Caco-2 (cell line): ENCODE measurements around the gene KIRREL3. TPM values are rescaled to one million over a fixed set of nuclear protein-coding genes. Genes with fewer than 3 reads are reported as not detected.

Source experiments
- BruUV-seq: library from RNA; stranded (reverse); fragments of 400-500 nt; replicated peaks from 2 replicates; lab custom pipeline; 2021; lab: Mats Ljungman, UMichigan
- CTCF ChIA-PET: fragments of 300-600 bp; sonication (Branson Sonifier 250); formaldehyde crosslinking; loops from one replicate; lab custom pipeline; 2022; ENCODE audit warnings: antibody characterized with exemption; lab: Charles Lee
- POLR2A ChIA-PET: fragments of 300-600 bp; sonication (Branson Sonifier 250); formaldehyde crosslinking; loops from one replicate; lab custom pipeline; 2022; ENCODE audit warnings: antibody characterized with exemption; lab: Charles Lee
- DNase-seq, 2 experiments: peaks; one replicate each; pipeline versions ENCODE4 v3.0.0 to v3.0.0-alpha.2; 2020 to 2022
- H3K27me3 ChIP-seq: replicated peaks from 2 replicates; pipeline ENCODE4 v1.6.0; 2011; ENCODE audit warnings: low read length; ENCODE audit not compliant: control insufficient read depth, insufficient read depth
- H3K36me3 ChIP-seq: 2 replicates; pipeline ENCODE4 v1.5.1; 2011; ENCODE audit warnings: low read length; ENCODE audit not compliant: control insufficient read depth, insufficient read depth
- H3K4me1 ChIP-seq: fragments of 250-450 bp; sonication (Bioruptor Pico); 2 replicates; pipeline ENCODE4 v1.5.1; 2020; ENCODE audit warnings: mild to moderate bottlenecking
- H3K4me3 ChIP-seq: 2 replicates; pipeline ENCODE4 v1.5.1; 2011; ENCODE audit warnings: low read depth, mild to moderate bottlenecking, control low read depth, low read length
- H3K9me3 ChIP-seq: fragments of 250-450 bp; sonication (Bioruptor Pico); 2 replicates; pipeline ENCODE4 v1.5.1; 2020; ENCODE audit warnings: mild to moderate bottlenecking, moderate library complexity
- H3K27ac Mint-ChIP-seq: one replicate; pipeline ENCODE4 v1.8.0; 2022; ENCODE audit warnings: mixed read lengths; ENCODE audit not compliant: unreplicated experiment
- H3K27me3 Mint-ChIP-seq: one replicate; pipeline ENCODE4 v1.8.0; 2022; ENCODE audit warnings: mixed read lengths; ENCODE audit not compliant: insufficient read depth, unreplicated experiment
- H3K36me3 Mint-ChIP-seq: one replicate; pipeline ENCODE4 v1.8.0; 2022; ENCODE audit warnings: mild to moderate bottlenecking, mixed read lengths; ENCODE audit not compliant: insufficient read depth, unreplicated experiment
- H3K4me1 Mint-ChIP-seq: one replicate; pipeline ENCODE4 v1.8.0; 2022; ENCODE audit warnings: low read depth, mixed read lengths; ENCODE audit not compliant: unreplicated experiment
- H3K4me3 Mint-ChIP-seq: one replicate; pipeline ENCODE4 v1.8.0; 2022; ENCODE audit warnings: mild to moderate bottlenecking, moderate library complexity, mixed read lengths; ENCODE audit not compliant: unreplicated experiment
- H3K9me3 Mint-ChIP-seq: one replicate; pipeline ENCODE4 v1.8.0; 2022; ENCODE audit warnings: mixed read lengths; ENCODE audit not compliant: unreplicated experiment
- intact Hi-C: fragments of 100-400 bp; cut with micrococcal nuclease; formaldehyde crosslinking; loops from one replicate; pipeline ENCODE4 v1.10.0; 2022; ENCODE audit not compliant: unreplicated experiment
- total RNA-seq: library from RNA; stranded (reverse); gene quantifications from 2 replicates; pipeline ENCODE4 v1.2.3, GENCODE V29; 2022
- TF ChIP-seq, protein P1 (sequence below), 2 experiments: fragments of 200-600 bp in 1 of 2; IDR thresholded peaks; 1 replicate in 1 of 2; 2 replicates in 1 of 2; pipeline versions ENCODE4 v1.5.1 to v1.8.0; 2011 to 2022; ENCODE audit warnings: antibody characterized with exemption in 1 of 2, control low read depth in 1 of 2, inconsistent platforms in 1 of 2, low read depth in 1 of 2, low read length in 1 of 2, mild to moderate bottlenecking in 1 of 2, moderate library complexity in 1 of 2; ENCODE audit not compliant: insufficient read depth in 1 of 2, severe bottlenecking in 1 of 2, unreplicated experiment in 1 of 2

The KIRREL3 gene
- total RNA-seq, 1 experiment from 2014 or later, result not detected

DNA sequence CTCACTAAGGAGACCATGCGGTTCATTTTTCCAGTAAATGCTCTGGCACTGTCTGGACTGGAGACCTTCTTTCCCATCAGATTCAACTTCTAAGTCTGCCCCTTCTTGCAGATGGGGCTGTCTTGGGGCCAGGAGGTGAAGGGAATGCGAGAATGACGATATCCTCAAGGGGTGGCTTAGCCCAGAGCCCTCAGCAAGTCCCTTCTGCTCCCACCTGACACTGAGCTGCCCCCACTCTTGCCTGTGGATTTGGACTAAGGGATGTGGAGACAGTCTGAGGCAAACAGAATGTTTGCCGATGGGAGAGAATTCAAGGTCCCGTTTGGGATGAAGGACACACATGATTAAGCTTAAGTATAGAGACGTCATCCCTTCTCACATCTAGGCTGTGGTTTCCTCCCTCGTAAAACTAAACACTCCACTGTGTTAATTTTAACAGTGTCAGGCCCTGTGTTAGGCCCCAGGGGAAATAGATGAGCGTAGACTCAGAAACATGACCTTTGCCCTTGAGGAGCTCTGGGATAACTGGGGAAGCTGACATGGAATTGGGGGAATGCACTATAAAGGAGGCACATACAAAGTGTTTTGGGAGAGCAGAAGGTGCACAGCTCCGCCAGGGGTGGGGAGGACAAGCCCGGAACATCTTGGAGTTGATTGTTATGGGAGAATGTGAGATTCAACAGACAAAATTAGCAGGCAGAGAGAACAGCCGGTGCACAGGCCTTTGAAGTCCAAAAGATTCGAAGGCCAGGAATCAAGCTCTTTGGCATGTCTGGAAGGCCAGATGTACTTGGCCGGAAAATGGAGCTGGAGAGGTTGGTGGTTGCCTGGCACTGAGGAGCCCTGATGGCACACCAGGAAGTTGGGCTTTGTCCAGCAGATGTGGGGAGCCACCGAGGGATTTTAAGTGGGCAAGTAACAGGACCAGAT is 573.5 kb downstream of the KIRREL3 start:
- Histone ChIP-seq H3K36me3 (no peaks in the 10 kb centered on the region), H3K4me1 (peaks cover 7% of the 10 kb centered on the region), H3K27me3 (no peaks in the 10 kb centered on the region), H3K4me3 (no peak overlapping the region), H3K9me3 (no peaks in the 10 kb centered on the region)
- BruUV-seq, result no TSS peak
- Mint-ChIP-seq H3K27ac (no peak overlapping the region), H3K9me3 (no peaks in the 10 kb centered on the region), H3K36me3 (no peaks in the 10 kb centered on the region), H3K27me3 (no peaks in the 10 kb centered on the region), H3K4me1 (peaks cover 9% of the 10 kb centered on the region), H3K4me3 (no peak overlapping the region)
- ChIA-PET POLR2A (no interaction called here), CTCF (interaction anchor here (1.0 kb wide), 1 partner anchor 54 kb away, joined by 3 read pairs; no protein-coding TSS in a partner anchor)
- DNase-seq, result no peak
- intact Hi-C loops, result no loop called here
- TF ChIP-seq, protein P1, sequence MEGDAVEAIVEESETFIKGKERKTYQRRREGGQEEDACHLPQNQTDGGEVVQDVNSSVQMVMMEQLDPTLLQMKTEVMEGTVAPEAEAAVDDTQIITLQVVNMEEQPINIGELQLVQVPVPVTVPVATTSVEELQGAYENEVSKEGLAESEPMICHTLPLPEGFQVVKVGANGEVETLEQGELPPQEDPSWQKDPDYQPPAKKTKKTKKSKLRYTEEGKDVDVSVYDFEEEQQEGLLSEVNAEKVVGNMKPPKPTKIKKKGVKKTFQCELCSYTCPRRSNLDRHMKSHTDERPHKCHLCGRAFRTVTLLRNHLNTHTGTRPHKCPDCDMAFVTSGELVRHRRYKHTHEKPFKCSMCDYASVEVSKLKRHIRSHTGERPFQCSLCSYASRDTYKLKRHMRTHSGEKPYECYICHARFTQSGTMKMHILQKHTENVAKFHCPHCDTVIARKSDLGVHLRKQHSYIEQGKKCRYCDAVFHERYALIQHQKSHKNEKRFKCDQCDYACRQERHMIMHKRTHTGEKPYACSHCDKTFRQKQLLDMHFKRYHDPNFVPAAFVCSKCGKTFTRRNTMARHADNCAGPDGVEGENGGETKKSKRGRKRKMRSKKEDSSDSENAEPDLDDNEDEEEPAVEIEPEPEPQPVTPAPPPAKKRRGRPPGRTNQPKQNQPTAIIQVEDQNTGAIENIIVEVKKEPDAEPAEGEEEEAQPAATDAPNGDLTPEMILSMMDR (IDR thresholded peaks at IDR 0.05; ENCODE audit: insufficient read depth in 1 of 2, low read depth in 1 of 2, low read length in 1 of 2, severe bottlenecking in 1 of 2, unreplicated experiment in 1 of 2), result no peak

DNA sequence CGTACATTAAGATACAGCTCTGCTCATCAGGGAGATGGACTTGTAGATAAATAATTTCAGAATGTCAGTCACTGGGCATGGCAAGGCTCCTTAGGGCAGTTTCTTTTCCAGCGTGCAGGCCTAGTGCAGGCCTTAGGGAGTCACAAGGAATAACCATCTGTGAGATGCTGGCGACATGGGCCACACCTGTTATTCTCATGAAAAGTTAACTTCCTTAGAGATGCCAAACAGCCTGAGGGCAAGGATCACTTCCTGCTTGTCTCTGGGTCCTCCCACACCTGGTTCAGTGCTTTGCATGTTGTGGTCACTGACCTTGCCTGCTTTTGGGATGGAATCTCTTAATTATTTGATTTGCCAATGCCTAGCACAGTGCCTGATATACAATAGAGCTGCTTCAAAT is 574.5 kb downstream of the KIRREL3 start:
- Mint-ChIP-seq H3K4me3 (no peak overlapping the region), H3K9me3 (no peaks in the 10 kb centered on the region), H3K36me3 (no peaks in the 10 kb centered on the region), H3K4me1 (peaks cover 9% of the 10 kb centered on the region), H3K27ac (no peak overlapping the region), H3K27me3 (no peaks in the 10 kb centered on the region)
- CTCF ChIA-PET, result no interaction called here
- DNase-seq, result no peak
- TF ChIP-seq, protein P1 (IDR thresholded peaks at IDR 0.05; ENCODE audit: insufficient read depth in 1 of 2, low read depth in 1 of 2, low read length in 1 of 2, severe bottlenecking in 1 of 2, unreplicated experiment in 1 of 2), result no peak
- Histone ChIP-seq H3K27me3 (no peaks in the 10 kb centered on the region), H3K9me3 (no peaks in the 10 kb centered on the region), H3K36me3 (no peaks in the 10 kb centered on the region), H3K4me3 (no peak overlapping the region), H3K4me1 (peaks cover 7% of the 10 kb centered on the region)
- POLR2A ChIA-PET, result no interaction called here
- intact Hi-C loops, result no loop called here
- BruUV-seq, result no TSS peak

DNA sequence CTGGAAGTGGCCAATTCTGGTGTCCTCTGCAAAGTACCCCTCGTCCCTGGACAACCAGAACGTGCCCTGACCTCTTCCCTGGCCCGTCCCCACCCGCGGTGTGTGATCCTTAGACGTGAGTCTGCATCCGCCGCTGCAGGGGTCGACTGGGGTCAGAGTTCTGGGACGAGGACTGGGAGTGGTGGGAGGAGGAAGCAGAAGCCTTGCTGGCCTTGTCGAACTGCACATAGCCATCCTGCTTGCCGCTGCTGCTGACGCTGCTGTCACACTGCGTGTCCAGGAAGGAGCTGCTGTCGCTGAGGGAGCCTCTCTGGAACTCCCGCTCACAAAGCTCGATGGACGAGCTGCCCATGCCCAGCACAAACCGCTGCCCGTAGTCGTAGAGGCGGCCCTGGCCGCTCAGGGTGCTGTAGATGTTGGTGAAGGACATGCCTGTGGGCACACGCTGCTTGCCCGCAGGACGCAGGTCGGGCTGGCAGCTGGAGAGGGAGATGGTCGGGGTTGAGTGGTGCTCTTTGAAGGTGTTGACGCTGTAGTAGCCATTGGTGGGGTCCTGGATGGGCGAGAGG is 576.0 kb downstream of the KIRREL3 start:
- BruUV-seq, result no TSS peak
- no peaks in the 10 kb centered on the region for H3K36me3 ChIP-seq
- no peaks in the 10 kb centered on the region for H3K27me3 ChIP-seq
- TF ChIP-seq, protein P1 (IDR thresholded peaks at IDR 0.05; ENCODE audit: insufficient read depth in 1 of 2, low read depth in 1 of 2, low read length in 1 of 2, severe bottlenecking in 1 of 2, unreplicated experiment in 1 of 2), result no peak
- H3K4me3 ChIP-seq, result no peak overlapping the region
- H3K9me3 Mint-ChIP-seq, result no peaks in the 10 kb centered on the region
- H3K27me3 Mint-ChIP-seq, result no peaks in the 10 kb centered on the region
- no peaks in the 10 kb centered on the region for H3K36me3 Mint-ChIP-seq
- peak overlapping the region; percentile 2 for H3K27ac Mint-ChIP-seq
- no peaks in the 10 kb centered on the region for H3K9me3 ChIP-seq
- CTCF ChIA-PET, result interaction anchor here (1.4 kb wide), 1 partner anchor 114 kb away, joined by 3 read pairs; no protein-coding TSS in a partner anchor
- POLR2A ChIA-PET, result no interaction called here
- H3K4me1 ChIP-seq, result peaks cover 7% of the 10 kb centered on the region
- H3K4me3 Mint-ChIP-seq, result no peak overlapping the region
- DNase-seq, result peak in 1 of 2 experiments; percentile 40
- H3K4me1 Mint-ChIP-seq, result peaks cover 9% of the 10 kb centered on the region
- intact Hi-C loops, result no loop called here
